ENCODE data around the gene PRKG1.
"Not testable (repeated sequence)": the region's sequence is repeated elsewhere in the genome, so short reads cannot be mapped to it uniquely, and the experiment has no call there.

Gene PRKG1

DNA sequence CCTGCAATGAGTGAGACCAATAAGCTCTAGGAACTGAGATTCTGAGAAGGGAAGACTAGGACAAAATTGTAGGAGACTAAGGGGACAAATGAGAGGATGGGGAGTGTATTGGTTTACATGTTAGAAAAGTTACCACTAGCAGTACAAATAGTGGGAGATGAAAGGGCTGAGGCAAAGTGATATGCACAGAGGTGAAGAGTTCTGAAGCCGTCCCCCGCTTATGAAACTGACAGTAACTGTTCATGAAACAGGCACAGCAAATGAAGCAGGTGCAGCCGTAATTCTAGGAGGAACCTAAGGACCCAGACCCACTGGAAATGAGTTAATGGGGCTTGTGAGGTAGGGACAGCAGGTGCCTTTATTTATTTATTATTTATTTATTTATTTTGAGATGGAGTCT, 211.3 kb downstream of the PRKG1 start:
- no peak for DNase-seq

DNA sequence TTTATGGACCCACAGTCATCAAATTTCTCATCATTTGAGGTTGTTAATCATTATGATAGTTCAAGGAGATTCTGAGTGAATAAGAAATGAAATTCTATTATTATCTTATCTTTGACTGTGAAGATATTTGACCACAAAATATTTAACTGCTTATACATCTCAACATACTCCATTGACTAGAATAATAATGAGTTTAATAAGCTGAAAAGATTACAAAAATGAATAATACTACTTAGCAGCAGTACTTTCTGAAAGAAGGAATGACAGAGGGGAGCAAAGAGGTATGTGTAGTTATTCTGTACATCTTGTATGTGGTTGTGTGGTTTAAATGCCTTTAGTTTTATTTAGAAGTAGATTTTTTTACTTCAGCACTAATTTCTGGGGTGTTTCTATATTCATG, 214.2 kb downstream of the PRKG1 start:
- no peak for DNase-seq

DNA sequence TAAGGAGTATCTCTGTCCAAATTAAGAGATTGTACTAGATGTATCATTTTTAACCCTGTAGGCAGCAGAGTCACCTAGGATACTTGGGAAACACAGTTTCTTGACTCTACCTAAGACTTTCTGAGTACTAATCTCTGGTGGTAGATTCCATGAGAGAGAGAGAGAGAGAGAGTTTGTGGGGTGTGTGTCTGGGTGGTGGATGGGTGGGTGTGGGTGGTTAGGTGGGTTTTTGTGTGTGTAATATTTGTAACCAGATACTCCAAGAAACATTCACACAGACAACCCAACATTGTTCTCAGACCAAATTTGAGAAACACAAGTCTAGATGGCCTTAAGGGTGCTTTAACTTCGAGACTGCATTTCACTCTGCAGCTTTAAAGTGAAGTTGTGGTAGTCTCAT, 215.2 kb downstream of the PRKG1 start:
- DNase-seq, result no peak

DNA sequence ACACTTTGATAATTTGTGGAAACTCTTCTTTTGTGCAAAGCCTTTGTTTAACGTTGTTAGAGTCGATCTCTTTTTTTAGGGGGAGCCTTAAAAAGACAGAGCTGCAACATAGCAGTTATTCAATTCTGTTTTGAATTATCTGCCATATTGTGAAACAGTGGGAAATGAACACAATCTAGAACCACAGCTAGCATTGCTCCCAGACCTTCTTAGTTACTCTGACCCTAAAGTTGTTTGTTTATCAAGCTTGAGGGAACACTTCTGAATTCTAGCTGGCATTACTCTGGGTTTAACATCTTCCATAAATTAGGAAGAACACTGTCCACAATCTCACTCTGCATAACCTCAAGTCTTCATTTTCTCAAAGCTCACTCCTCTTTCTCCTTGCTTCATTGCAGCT, 217.7 kb downstream of the PRKG1 start:
- no peak for DNase-seq

DNA sequence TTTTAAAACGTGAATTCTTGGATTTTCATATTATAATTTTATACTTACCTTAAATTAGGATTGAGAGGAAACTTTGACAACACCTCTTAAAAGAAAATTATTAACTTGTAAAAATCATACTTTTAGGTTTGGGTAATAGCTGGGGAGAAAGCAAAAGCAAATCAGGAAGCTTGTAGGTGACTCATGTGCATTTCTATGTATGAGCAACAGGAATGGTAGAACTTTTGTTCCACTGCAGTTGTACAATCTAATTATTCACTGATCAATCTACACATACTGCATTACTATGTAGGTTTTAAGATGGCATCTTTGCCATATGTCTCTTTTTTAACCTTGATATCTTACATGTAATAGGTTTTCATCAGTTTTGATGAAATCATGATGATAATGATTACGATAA, 223.2 kb downstream of the PRKG1 start:
- DNase-seq, result no peak

- DNase-seq, result no peak
These were observed 226.5 kb downstream of the PRKG1 start for GRCh38 chr10:51300617-51301304.

- DNase-seq, result no peak
These were observed 227.4 kb downstream of the PRKG1 start for GRCh38 chr10:51301644-51302043.

DNA sequence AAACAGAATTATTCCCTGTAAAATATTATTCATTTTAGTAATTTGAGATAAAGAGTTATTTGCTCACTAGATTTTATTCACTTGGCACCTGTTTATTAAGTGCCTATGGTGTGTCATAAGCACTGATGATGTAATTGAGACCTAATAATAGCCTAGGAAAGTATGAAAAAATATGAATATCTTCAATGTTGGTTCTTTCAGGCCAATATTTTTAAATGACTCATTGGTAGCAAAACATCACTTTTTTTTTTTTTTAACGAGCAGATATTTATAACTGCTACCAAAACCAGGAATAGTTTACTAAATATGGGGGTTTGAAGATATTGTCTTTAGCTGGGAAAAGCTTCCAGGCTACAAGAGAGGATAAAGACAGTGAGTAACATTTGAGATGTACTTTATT, 228.0 kb downstream of the PRKG1 start:
- no peak for DNase-seq

- no peak for DNase-seq
These were observed 233.8 kb downstream of the PRKG1 start for GRCh38 chr10:51308116-51308515.

- no peak for DNase-seq
These were observed 236.9 kb downstream of the PRKG1 start for GRCh38 chr10:51311228-51311627.

- DNase-seq, result no peak
These were observed 238.5 kb downstream of the PRKG1 start for GRCh38 chr10:51312817-51313216.

DNA sequence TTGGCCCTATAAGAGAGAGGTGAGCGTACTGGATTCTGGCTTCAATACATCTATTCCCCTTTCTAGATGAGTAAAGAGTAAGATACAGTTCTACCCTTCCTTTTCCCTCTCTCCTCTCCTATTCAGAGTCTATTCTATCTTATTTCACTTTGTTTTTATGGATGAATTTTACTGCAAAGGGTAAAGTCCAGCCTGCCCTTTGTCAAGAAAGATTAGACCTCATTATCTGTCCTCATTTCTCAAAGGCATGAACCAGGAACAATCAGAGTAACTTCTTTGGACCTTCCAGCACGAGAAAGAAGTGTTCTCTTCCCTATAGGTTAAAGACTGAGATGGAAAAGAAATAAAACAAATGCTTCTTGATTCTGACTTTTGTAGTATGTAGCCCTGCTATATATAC, 239.0 kb downstream of the PRKG1 start:
- no peak for DNase-seq

- no peak for DNase-seq
These were observed 239.6 kb downstream of the PRKG1 start for GRCh38 chr10:51313773-51314478.

DNA sequence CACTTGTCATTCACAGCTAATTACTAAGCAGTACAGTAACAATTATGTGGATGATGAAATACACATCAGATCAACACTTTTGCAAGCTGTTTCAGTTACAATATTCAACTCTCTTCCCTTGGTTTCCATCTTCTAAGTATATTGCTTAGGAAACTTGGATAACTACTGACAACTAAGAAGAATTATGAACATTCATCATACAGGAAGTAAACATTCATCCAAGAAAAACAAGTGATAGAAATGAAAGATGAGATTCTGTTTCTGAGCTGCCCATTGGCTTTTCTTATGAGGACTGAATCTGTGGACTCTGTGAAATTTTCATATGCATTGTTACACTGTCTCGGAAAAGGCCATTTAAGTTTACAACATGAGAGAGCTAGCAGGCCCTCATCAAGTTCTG, 240.2 kb downstream of the PRKG1 start:
- no peak for DNase-seq

GRCh38 chr10:51318399-51319172, 244.3 kb downstream of the PRKG1 start:
- DNase-seq, result no peak

- no peak for DNase-seq
These were observed 244.8 kb downstream of the PRKG1 start for GRCh38 chr10:51319173-51319435.

GRCh38 chr10:51321300-51321699, 247.0 kb downstream of the PRKG1 start:
- no peak for DNase-seq

GRCh38 chr10:51321980-51322379, 247.7 kb downstream of the PRKG1 start:
- DNase-seq, result no peak

GRCh38 chr10:51325649-51326048, 251.4 kb downstream of the PRKG1 start:
- no peak for DNase-seq

DNA sequence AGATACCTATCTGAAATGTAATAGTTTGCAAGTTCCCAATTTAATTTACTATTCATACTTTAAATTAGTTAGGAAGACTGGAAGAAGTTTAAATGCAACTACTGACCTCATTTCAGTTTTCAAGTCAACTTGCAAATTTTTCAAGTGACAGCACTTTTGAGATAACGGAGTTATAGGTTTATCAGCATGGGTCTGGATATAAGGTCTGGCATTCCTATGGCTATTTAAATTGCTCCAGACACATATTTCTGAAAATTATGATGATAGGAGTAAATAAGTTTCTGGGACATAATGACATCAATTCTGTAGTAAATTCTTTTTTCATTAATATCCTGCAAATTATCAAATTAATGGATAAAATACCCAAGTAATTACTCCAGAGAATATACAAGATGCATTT, 251.9 kb downstream of the PRKG1 start:
- no peak for DNase-seq

GRCh38 chr10:51327432-51327831, 253.1 kb downstream of the PRKG1 start:
- no peak for DNase-seq

GRCh38 chr10:51340366-51340765, 266.1 kb downstream of the PRKG1 start:
- no peak for DNase-seq

GRCh38 chr10:51340845-51341610, 266.7 kb downstream of the PRKG1 start:
- DNase-seq, result no peak

GRCh38 chr10:51341745-51342144, 267.5 kb downstream of the PRKG1 start:
- DNase-seq, result not testable (repeated sequence)
